ENCODE results near the gene SERPINB12.

The SERPINB12 gene

DNA sequence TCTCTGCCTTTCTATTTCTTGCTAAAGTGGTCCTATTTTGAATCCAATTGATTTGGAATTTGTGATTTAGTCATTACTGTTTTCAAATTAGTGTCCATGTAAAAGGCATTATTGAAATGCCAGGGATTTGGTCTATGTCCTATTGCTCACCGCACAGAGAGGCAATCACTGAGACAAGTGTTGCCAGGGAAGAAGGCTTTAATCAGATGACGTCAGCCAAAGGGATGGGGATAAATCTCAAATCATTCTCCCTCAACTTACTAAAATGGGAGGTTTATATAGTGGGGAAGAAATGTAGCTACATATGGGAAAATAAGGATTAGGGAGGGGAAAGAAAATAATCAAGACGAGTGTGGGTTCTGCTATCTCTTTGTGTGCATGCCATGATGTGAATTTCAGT lies 9.6 kb downstream of the SERPINB12 start:
- DNase-seq (ENCODE audit: low read depth): no peak

DNA sequence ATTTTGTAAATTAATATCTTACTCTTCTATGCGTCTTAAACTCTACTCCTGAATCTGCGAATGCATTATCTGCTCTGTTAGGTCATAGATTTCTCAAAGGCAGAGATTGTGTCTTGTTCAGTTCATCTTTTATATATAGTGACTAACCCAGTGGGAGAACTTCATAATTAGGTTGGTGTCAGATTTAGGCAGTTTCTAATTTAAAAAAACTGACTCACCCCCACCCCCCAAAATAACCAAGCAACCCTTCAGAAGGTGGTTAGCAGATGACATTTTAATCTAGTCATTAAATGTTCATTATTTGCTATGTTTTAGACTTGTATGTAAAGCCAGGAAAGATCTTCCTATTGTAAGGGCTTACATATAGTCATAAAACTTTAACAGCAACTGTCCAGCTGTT lies 10.4 kb downstream of the SERPINB12 start:
- DNase-seq (ENCODE audit: low read depth): no peak

DNA sequence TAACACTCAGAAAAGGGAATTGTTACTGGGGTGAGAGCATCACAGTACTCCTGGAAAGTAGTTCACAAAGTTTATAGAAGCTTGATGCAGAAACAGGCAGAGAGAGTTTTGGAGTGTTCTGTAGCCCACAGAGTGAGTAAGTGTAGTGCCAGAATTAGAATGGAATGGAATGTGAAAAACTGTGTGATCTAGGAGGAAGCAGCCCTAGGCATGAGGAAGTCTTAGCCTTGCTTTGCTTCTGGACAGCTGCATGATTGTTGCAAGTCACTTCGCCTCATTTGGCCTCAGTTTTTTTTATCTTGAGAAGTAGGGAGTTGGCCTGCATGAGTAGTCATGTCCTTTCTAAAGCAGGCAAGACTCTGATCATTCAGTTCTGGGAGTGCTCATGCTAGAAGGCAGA lies 10.9 kb downstream of the SERPINB12 start:
- no peak for DNase-seq (ENCODE audit: low read depth)

DNA sequence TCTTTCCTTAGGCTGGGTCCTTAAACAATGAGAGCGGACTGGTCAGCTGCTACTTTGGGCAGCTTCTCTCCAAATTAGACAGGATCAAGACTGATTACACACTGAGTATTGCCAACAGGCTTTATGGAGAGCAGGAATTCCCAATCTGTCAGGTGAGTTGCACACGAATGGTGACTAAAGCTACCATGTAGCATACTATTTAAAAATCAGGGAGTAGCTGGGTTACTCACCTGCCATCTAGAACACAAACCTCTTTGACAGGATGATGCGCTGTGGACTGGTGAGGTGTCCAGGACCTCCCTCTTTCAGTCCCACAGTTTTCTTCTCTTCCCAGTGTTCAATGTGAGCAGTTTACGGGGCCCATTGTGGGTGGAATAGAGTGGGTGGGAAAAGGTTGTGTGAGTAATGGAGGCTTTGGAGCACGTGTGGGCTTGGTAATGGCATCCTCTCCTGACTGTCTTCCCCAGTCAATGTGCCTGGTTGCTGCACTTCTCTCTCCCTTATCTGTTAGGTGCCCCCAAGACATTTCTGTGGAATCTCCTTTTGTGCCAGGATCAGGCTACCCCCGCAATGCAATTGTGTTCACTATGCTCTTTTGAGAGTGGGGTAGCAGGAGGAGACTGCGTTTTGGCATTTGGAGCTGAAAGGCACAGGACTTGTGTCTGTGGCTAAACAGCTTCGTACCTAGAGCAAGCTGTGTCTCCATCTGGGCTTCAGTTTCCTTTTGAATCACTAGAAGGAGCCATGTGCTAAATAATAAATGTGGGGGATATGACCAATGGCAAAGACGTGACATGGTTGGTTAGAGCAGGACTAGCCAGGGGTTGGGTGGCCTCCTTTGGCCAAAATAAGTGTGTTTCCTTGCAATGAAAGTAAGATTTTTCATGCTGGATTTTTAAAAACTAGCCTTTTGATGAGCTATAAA lies 17.7 kb downstream of the SERPINB12 start:
- no peak for DNase-seq (ENCODE audit: low read depth)

DNA sequence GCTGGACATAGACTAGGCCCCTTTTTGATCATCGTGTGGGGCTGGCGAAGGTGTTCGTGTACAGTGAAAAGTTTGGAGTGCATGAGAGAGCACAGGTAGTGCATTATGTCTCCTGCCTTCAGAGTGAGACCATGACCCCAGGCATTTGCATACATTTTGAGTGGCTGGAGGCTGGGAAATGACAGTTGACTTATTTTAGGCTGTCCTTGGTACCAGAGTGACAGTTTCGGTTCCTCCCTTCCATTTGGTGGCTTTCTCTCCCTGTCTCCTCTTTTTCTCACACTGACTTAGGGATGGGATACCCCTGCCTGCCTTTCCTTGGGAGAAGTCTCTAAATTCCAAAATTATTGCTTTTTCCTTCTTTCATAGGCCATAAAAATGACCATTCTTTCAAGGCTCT lies 20.1 kb downstream of the SERPINB12 start:
- no peak for DNase-seq (ENCODE audit: low read depth)

DNA sequence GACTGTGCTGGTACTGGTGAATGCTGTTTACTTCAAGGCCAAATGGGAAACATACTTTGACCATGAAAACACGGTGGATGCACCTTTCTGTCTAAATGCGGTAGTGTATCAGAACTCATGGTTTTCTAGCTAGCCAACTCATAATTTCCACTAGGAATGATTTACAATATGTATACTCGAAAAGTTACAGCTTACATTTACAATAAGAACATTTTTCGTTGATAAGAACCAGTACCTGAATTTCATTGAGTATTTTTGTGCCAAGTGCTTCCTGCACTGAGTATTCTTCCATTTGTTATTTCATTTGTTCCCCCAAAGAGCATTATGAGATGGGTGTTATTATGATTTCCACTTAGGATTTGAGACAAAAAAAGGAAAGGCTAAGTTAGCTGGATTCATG lies 21.9 kb downstream of the SERPINB12 start:
- DNase-seq (ENCODE audit: low read depth): no peak

GRCh38 chr18:63564561-63564960 lies 22.4 kb downstream of the SERPINB12 start:
- no peak for DNase-seq (ENCODE audit: low read depth)

DNA sequence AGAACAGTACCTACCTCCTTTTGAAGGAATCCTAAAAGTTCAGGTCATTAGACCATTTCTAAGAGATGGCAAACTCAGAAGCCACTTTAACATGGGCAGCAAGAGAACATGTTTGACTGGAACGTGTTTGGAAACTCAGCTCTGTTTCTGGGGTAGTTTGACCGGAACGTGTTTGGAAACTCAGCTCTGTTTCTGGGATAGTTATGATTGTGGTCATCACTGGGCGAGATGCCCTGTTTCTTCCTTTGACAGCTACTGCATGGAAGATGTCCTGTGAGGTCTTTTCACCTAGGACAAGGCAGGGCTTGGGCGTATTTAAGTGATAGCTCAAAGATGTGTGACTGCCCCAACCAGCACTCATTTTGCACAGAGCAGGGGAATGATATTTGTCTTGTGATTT lies 25.1 kb downstream of the SERPINB12 start:
- no peak for DNase-seq (ENCODE audit: low read depth)

DNA sequence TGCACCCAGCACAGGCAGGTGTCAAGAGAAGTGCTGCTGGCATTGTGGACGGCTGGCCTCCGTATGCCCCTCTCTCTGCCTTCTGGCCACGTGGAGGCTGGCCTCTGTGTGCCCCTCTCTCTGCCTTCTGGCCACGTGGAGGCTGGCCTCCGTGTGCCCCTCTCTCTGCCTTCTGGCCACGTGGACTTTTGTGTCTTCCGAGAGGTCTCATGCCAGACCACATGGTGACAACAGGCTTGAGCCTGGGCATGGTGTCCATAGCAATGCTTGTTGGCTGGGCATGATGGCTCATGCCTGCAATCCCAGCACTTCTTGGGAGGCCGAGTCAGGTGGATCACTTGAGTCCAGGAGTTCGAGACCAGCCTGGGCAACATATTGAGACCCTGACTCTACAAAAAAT lies 25.7 kb downstream of the SERPINB12 start:
- no peak for DNase-seq (ENCODE audit: low read depth)

GRCh38 chr18:63570721-63571120 lies 28.6 kb downstream of the SERPINB12 start:
- no peak for DNase-seq (ENCODE audit: low read depth)

DNA sequence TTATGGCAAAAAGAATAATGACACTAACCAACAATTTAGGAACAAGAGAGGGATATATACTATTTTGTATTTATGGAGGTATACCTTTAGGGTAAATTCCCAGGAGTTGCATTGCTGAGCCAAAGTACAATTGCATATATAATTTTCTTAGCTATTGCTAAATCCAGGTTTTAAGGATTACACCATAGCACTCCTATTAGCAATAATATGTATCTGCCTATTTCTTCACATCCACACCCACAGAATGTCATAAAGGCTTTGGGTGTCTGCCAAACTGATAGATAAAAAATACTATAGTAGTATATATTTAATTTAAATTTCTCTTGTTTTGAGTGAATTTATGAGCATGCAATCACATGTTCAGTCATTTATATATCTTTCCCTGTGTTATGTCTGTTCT lies 33.5 kb downstream of the SERPINB12 start:
- DNase-seq (ENCODE audit: low read depth): no peak

GRCh38 chr18:63578357-63578958 lies 36.3 kb downstream of the SERPINB12 start:
- no peak for DNase-seq (ENCODE audit: low read depth)

- DNase-seq (ENCODE audit: low read depth): no peak
Observed at GRCh38 chr18:63579616-63580015, 37.4 kb downstream of the SERPINB12 start.

- DNase-seq (ENCODE audit: low read depth): no peak
Observed at GRCh38 chr18:63585988-63586387, 43.8 kb downstream of the SERPINB12 start.

GRCh38 chr18:63586431-63586830 lies 44.3 kb downstream of the SERPINB12 start:
- DNase-seq (ENCODE audit: low read depth): no peak

DNA sequence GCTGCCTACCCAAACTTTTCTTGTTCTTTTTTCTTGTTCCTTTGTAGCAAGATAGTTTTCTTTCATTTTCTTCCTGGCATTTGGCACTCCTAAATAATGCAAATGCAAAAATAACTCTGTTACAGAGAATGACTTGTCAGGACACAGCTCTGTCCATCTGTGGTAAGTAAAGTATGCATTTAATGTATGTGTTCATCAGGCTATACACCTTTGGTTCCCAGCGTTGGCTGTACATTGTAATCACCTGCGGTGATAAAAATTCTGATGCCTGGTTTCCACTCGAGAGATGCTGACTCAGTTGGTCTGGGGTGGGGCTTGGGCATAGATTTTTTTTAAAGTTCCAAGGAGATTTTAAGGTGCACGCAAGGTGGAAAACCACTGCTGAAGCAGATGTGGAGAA lies 44.8 kb downstream of the SERPINB12 start, which contains the start of gene SERPINB13:
Gene SERPINB13 (plus strand): TSS at position 378 of the 400 bp plus-strand sequence. CDS start 1,325 bp downstream, outside the sequence.
- DNase-seq (ENCODE audit: low read depth): no peak

DNA sequence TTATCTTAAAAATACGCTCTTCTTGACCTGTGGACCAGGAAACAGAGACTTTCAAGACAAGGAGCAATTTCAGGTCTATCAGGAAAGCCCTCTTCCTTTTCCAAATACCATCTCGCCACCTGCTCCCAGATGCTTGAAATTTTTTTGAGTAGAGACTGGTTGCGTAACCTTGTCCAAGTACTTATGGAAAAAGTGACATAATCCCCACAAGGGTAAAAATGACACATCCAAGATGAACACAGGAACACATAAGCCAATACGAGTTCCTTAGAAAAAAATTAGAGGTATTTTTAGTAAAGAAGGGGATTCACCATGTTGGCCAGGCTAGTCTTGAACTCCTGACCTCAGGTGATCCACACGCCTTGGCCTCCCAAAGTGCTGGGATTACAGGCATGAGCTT lies 46.7 kb downstream of the SERPINB12 start:
- no peak for DNase-seq (ENCODE audit: low read depth)

DNA sequence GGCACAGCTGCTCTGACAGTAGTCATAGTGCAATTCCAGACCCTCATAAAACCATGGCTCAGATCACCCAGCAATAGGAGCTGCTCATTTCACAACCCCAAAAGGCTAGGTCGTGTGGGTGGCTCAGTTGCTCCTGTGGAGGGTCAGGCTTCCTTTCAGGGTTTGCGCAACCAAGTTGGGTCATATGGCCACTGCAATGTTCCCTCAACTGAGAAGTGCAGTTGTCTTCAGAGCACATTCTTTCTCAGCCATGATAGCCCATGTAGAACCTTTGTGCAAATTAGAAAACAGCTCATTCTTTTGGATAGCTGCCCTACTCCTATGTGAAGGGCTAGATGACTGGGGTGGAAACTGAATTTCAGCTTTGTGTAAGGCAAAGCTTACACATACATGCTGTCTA lies 48.2 kb downstream of the SERPINB12 start:
- DNase-seq (ENCODE audit: low read depth): no peak

DNA sequence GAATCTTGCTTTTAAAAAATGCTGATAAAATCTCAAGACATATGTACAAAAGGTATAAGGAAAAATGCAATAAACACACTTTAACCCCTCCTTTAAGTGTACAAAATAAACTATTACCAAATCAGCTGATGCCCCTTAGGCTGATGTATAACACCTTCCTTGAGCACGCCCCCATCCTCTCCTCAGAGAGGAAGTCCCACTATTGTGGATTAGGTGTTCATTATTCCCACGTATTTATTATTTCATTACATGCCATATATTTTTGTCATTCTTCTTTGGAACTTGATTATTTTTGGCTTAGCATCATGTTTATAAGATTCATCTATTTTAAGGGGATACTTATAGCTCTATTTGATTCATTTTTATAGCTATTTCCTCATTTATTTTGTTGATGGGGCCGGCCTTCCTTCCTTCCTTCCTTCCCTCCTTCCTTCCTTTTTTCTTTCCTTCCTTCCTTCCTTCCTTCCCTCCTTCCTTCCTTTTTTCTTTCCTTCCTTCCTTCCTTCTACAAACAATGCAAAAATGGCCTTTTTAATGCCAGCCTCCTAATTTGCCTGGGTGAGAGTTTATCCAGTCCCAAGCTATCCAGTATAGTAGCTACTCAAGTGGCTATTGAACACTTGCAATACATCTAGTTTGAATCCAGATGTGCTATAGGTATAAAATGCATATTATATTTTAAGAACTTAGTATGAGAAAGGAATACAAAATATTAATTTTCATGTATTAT lies 49.0 kb downstream of the SERPINB12 start:
- DNase-seq (ENCODE audit: low read depth): no peak

DNA sequence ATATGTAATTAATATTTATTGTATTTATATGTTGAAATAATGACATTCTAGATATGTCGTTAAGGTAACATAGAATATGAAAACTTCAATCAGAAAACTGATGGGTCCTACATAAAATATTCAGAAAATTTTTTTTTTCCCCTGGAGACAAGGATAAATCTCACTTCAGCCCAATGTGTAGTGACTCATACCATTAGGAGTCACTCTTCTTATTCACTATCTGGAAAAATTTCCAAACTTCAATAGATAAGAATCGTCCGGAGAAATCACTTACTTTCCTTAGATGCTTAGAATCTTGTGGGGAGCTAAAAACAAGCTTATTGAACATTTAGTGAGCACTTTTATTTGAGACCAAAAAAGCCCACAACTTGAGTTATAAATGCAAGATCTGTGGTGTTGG lies 49.6 kb downstream of the SERPINB12 start:
- DNase-seq (ENCODE audit: low read depth): no peak

DNA sequence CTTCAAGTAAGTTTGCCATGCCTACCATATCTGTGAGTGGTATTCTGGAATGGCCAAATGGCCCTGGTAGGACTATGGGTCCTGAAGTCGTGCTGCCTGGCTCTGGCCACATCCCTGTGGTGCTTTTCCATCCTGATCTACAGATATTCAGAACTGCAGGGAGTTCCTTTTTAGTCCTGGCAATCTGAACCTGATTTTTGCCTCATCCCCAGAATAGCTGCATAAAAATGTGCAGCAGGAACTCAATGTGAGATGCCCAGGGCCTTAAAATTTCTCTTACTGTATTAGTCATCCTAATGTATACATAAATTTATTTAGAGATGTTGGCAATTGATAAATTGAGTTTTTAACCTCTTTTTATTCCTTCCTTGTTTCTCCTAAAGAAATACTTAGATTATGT lies 50.3 kb downstream of the SERPINB12 start:
- no peak for DNase-seq (ENCODE audit: low read depth)

DNA sequence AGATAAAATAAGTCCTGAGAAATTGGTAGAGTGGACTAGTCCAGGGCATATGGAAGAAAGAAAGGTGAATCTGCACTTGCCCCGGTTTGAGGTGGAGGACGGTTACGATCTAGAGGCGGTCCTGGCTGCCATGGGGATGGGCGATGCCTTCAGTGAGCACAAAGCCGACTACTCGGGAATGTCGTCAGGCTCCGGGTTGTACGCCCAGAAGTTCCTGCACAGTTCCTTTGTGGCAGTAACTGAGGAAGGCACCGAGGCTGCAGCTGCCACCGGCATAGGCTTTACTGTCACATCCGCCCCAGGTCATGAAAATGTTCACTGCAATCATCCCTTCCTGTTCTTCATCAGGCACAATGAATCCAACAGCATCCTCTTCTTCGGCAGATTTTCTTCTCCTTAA lies 54.8 kb downstream of the SERPINB12 start:
- DNase-seq (ENCODE audit: low read depth): no peak

GRCh38 chr18:63603355-63603754 lies 61.2 kb downstream of the SERPINB12 start:
- DNase-seq (ENCODE audit: low read depth): no peak

All from stimulated activated CD8-positive, alpha-beta memory T cell treated with anti-CD3 and anti-CD28 coated beads, Interleukin-4, amount 100 ng/mL, for 24 hours (primary cell).